CD4-positive, alpha-beta T cell treated with Interleukin-10 for 1 hour (primary cell): ENCODE data around the gene ROBO4.

Experiments
- DNase-seq: peaks from one replicate; pipeline ENCODE4 v3.0.0-alpha.2; 2020

Gene ROBO4

GRCh38 chr11:124917115-124917637 lies 19.5 kb upstream of the ROBO4 start:
- DNase-seq, result no peak

GRCh38 chr11:124916370-124916710 lies 18.7 kb upstream of the ROBO4 start:
- no peak for DNase-seq

- DNase-seq, result peak; percentile 15
Observed at GRCh38 chr11:124915541-124916369, 18.1 kb upstream of the ROBO4 start.

GRCh38 chr11:124902616-124903015 lies 5.0 kb upstream of the ROBO4 start:
- no peak for DNase-seq

GRCh38 chr11:124900464-124900863 lies 2.8 kb upstream of the ROBO4 start:
- DNase-seq, result no peak

GRCh38 chr11:124899383-124900145 lies 1.9 kb upstream of the ROBO4 start:
- DNase-seq, result no peak

- DNase-seq, result no peak
Observed at GRCh38 chr11:124898711-124899110, 1.0 kb upstream of the ROBO4 start.

GRCh38 chr11:124898263-124898680 lies 607 bp upstream of the ROBO4 start:
- DNase-seq, result no peak

GRCh38 chr11:124896821-124897391 lies 759 bp downstream of the ROBO4 start:
- no peak for DNase-seq

- DNase-seq, result no peak
Observed at GRCh38 chr11:124896071-124896750, 1.5 kb downstream of the ROBO4 start.

- DNase-seq, result no peak
Observed at GRCh38 chr11:124895471-124895971, 2.1 kb downstream of the ROBO4 start.

GRCh38 chr11:124894606-124895430 lies 2.8 kb downstream of the ROBO4 start:
- no peak for DNase-seq

GRCh38 chr11:124893781-124894401 lies 3.8 kb downstream of the ROBO4 start:
- DNase-seq, result no peak

- no peak for DNase-seq
Observed at GRCh38 chr11:124892750-124893454, 4.8 kb downstream of the ROBO4 start.

GRCh38 chr11:124892146-124892545 lies 5.5 kb downstream of the ROBO4 start:
- DNase-seq, result no peak

- no peak for DNase-seq
Observed at GRCh38 chr11:124891373-124891861, 6.2 kb downstream of the ROBO4 start.

GRCh38 chr11:124890683-124891372 lies 6.8 kb downstream of the ROBO4 start:
- no peak for DNase-seq

GRCh38 chr11:124890151-124890550 lies 7.5 kb downstream of the ROBO4 start:
- DNase-seq, result no peak

- no peak for DNase-seq
Observed at GRCh38 chr11:124889191-124890091, 8.2 kb downstream of the ROBO4 start.
